ENCODE results near the gene MAGI2.

DNA sequence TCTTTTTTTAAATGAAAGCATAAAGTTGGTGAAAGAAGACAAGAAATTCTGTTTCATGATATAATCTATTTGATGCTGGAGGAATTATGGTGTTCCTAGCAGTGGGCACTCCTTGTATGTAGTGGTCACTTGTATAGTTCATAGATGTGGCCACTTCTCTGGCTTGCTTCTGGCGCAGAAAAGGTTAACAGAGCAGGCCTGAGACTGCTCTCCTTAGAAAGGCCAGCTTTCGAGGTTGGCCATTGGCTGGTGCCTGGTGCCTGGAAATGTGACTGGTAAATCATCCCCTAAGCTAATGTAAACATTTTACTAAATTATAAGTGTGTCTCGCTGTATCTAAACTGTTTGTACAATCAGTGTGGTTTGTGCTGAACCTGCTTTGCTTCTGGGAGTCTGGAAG is 1378.8 kb downstream of the MAGI2 start:
- TF ChIP-seq, protein P1, sequence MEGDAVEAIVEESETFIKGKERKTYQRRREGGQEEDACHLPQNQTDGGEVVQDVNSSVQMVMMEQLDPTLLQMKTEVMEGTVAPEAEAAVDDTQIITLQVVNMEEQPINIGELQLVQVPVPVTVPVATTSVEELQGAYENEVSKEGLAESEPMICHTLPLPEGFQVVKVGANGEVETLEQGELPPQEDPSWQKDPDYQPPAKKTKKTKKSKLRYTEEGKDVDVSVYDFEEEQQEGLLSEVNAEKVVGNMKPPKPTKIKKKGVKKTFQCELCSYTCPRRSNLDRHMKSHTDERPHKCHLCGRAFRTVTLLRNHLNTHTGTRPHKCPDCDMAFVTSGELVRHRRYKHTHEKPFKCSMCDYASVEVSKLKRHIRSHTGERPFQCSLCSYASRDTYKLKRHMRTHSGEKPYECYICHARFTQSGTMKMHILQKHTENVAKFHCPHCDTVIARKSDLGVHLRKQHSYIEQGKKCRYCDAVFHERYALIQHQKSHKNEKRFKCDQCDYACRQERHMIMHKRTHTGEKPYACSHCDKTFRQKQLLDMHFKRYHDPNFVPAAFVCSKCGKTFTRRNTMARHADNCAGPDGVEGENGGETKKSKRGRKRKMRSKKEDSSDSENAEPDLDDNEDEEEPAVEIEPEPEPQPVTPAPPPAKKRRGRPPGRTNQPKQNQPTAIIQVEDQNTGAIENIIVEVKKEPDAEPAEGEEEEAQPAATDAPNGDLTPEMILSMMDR (conservative IDR thresholded peaks at IDR 0.05 in 1 of 2, IDR thresholded peaks at IDR 0.05 in 1 of 2; ENCODE audit: extremely low read depth in 1 of 2, insufficient read depth in 1 of 2, low read depth in 1 of 2, low read length in 2 of 2): no peak
- no peak for TF ChIP-seq EZH2 (IDR thresholded peaks at IDR 0.05; ENCODE audit: borderline replicate concordance, low read length)
